GM21825 (cell line): ENCODE results near the gene ZNF677.
"Not testable (repeated sequence)": the region's sequence is repeated elsewhere in the genome, so short reads cannot be mapped to it uniquely, and the experiment has no call there.

Source experiments
- ATAC-seq: cut with Tn5 transposase; IDR thresholded peaks from one replicate; pipeline ENCODE4 v1.9.1; 2021; ENCODE audit warnings: mild to moderate bottlenecking, moderate library complexity; ENCODE audit not compliant: unreplicated experiment

ZNF677 gene

GRCh38 chr19:53254411-53255341, at the start of gene ZNF677:
Gene ZNF677, minus strand, starts transcription at chr19:53254873. Its CDS starts 3,323 bp downstream, at chr19:53251550.
- no peak for ATAC-seq

GRCh38 chr19:53301341-53301740, 46.7 kb upstream of the ZNF677 start:
- ATAC-seq, result not testable (repeated sequence)

GRCh38 chr19:53294786-53295441, 40.2 kb upstream of the ZNF677 start:
- ATAC-seq, result no peak

- no peak for ATAC-seq
Measured at GRCh38 chr19:53290758-53291549, 36.3 kb upstream of the ZNF677 start.

- no peak for ATAC-seq
Measured at GRCh38 chr19:53285087-53285486, 30.4 kb upstream of the ZNF677 start.

GRCh38 chr19:53281947-53282346, 27.3 kb upstream of the ZNF677 start:
- not testable (repeated sequence) for ATAC-seq

DNA sequence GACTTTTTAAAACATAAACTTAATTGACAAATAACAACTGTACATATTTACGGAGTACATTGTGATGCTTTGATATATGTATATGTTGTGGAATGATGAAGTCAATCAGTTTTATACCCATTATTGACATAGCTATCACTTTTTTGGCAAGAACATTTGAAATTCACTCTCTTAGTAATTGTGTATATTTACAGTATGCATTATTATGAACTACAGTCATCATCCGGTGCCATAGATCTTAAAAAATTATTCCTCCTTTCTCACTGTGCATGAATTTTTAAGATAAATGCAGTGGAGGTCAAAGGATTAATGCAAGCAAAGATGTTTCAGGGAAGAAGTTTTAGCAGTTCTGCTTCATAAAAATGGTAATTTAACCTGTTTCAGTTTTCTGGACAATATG, 20.8 kb upstream of the ZNF677 start:
- no peak for ATAC-seq

DNA sequence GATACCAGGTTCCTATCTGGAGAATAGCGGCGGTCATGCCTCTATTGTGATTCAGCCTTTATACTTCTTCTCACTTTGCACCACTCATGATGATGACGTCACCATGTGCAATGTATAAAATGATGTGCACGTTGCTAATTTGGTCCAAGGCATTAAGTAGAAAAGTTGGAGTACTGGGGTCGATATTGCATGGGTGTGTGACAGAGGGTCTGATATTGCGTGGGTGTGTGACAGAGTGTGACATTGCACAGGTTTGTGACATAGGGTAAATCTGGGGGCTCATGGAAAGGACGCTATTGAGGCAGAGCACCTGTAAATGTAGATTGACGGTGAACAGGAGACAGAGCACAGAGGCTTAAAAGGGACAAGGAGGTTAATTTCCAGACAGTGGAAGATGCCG, 17.4 kb upstream of the ZNF677 start:
- no peak for ATAC-seq

- not testable (repeated sequence) for ATAC-seq
Measured at GRCh38 chr19:53269861-53270260, 15.2 kb upstream of the ZNF677 start.

GRCh38 chr19:53267623-53268022, 12.9 kb upstream of the ZNF677 start, which contains the start of gene VN1R4:
Gene VN1R4, minus strand, starts transcription at chr19:53267723. Its CDS starts 58 bp downstream, at chr19:53267665.
- ATAC-seq, result not testable (repeated sequence)

GRCh38 chr19:53257715-53258342, 3.2 kb upstream of the ZNF677 start, which contains the start of gene VN1R2:
Gene VN1R2, plus strand, starts transcription at chr19:53258292. Its CDS starts 84 bp downstream, at chr19:53258376.
- not testable (repeated sequence) for ATAC-seq

- no peak for ATAC-seq
Measured at GRCh38 chr19:53246498-53246897, 8.2 kb downstream of the ZNF677 start.

GRCh38 chr19:53237114-53237777, 17.4 kb downstream of the ZNF677 start:
- no peak for ATAC-seq

- no peak for ATAC-seq
Measured at GRCh38 chr19:53224606-53225005, 30.1 kb downstream of the ZNF677 start.

DNA sequence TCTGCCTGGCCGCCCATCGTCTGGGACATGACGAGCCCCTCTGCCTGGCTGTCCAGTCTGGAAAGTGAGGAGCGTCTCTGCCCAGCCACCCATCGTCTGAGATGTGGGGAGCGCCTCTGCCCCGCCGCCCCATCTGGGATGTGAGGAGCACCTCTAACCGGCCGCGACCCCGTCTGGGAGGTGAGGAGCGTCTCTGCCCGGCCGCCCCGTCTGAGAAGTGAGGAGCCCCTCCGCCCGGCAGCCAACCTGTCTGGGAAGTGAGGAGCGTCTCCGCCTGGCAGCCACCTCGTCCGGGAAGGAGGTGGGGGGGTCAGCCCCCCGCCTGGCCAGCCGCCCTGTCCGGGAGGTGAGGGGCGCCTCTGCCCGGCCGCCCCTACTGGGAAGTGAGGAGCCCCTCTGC, 32.0 kb downstream of the ZNF677 start:
- not testable (repeated sequence) for ATAC-seq

DNA sequence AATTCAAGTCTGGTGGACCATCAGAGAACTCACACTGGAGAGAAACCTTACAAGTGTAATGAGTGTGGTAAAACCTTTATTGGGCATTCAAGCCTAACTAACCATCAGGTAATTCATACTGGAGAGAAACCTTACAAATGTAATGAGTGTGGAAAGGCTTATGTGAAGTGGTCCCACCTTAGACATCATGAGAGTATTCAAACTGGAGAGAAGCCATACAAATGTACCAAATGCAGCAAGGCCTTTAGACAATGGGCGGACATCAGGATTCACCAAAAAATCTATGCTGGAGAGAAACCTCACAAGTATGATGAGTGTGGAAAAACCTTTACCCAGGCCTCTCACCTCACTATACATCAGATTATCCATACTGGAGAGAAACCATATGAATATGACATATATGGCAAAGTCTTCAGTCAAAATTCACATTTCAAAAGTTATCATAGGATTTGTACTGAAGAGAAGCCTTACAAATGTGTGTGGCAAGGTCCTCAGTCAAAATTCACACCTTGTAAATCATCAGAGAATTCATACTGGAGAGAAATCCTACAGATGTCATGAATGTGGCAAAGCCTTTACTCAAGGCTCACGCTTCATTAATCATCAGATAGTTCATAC, 41.9 kb downstream of the ZNF677 start:
- no peak for ATAC-seq

DNA sequence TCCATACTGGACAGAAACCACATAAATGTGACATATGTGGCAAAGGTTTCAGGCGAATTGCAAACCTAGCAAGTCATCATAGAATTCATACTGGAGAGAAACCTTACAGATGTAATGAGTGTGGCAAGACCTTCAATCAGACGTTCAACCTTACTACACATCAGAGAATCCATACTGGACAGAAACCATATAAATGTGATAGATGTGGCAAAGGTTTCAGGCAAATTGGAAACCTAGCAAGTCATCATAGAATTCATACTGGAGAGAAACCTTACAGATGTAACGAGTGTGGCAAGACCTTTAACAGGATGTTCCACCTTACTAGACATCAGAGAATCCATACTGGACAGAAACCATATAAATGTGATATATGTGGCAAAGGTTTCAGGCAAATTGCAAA, 43.1 kb downstream of the ZNF677 start:
- ATAC-seq, result not testable (repeated sequence)

- peak; percentile 58 for ATAC-seq
Measured at GRCh38 chr19:53196777-53197396, 57.8 kb downstream of the ZNF677 start.
